Muscle layer of colon (tissue), 2 donors: ENCODE results near the gene JAKMIP1.

Experiments
- H3K27ac ChIP-seq: one replicate; pipeline ENCODE4 v1.7.0; 2013; ENCODE audit warnings: low read depth, mild to moderate bottlenecking, low read length, moderate library complexity
- H3K27me3 ChIP-seq, 2 donors: one replicate each; pipeline ENCODE4 v1.7.0; 2013; ENCODE audit warnings: low read length in 2 of 2, mild to moderate bottlenecking in 2 of 2; ENCODE audit not compliant: insufficient read depth in 2 of 2, control insufficient read depth in 1 of 2
- H3K36me3 ChIP-seq: one replicate; pipeline ENCODE4 v1.7.0; 2013; ENCODE audit warnings: mild to moderate bottlenecking, low read length; ENCODE audit not compliant: insufficient read depth
- H3K4me1 ChIP-seq: one replicate; pipeline ENCODE4 v1.7.0; 2013; ENCODE audit warnings: mild to moderate bottlenecking, low read length; ENCODE audit not compliant: insufficient read depth
- H3K4me3 ChIP-seq, 2 donors: one replicate each; pipeline ENCODE4 v1.7.0; 2013; ENCODE audit warnings: low read length in 2 of 2, low read depth in 1 of 2, mild to moderate bottlenecking in 1 of 2, moderate library complexity in 1 of 2
- H3K9ac ChIP-seq: one replicate; pipeline ENCODE4 v1.7.0; 2013; ENCODE audit warnings: low read length
- H3K9me3 ChIP-seq: one replicate; pipeline ENCODE4 v1.7.0; 2013; ENCODE audit warnings: mild to moderate bottlenecking, low read length
- donor health status: abdominal sarcoma.
- donor health status: Adenocarcinoma of cecum.

The JAKMIP1 gene

GRCh38 chr4:6200011-6200921 is at the start of gene JAKMIP1:
JAKMIP1 (minus strand) TSS chr4:6200549; CDS start chr4:6112850, 87,699 bp downstream.
- Histone ChIP-seq H3K27me3 (peaks cover 26 to 46% of the 10 kb centered on the region in 2 donors), H3K36me3 (no peaks in the 10 kb centered on the region), H3K27ac (no peak within 1 kb of the TSS), H3K9me3 (no peaks in the 10 kb centered on the region), H3K9ac (no peak within 1 kb of the TSS), H3K4me1 (no peaks in the 10 kb centered on the region), H3K4me3 (peak within 1 kb of the TSS in 1 of 2 donors; percentile 42)

GRCh38 chr4:6248394-6248793 is 48.0 kb upstream of the JAKMIP1 start:
- H3K4me3 ChIP-seq = no peak overlapping the region
- no peaks in the 10 kb centered on the region for H3K36me3 ChIP-seq
- H3K9ac ChIP-seq = no peak overlapping the region
- H3K27me3 ChIP-seq = peaks cover 15 to 34% of the 10 kb centered on the region in 2 donors
- H3K9me3 ChIP-seq = peaks cover 12% of the 10 kb centered on the region
- H3K27ac ChIP-seq = no peak overlapping the region
- no peaks in the 10 kb centered on the region for H3K4me1 ChIP-seq

GRCh38 chr4:6246170-6246634 is 45.9 kb upstream of the JAKMIP1 start:
- Histone ChIP-seq H3K9me3 (peaks cover 12% of the 10 kb centered on the region), H3K36me3 (no peaks in the 10 kb centered on the region), H3K9ac (no peak overlapping the region), H3K27ac (no peak overlapping the region), H3K4me1 (no peaks in the 10 kb centered on the region), H3K4me3 (no peak overlapping the region), H3K27me3 (peaks cover 17 to 34% of the 10 kb centered on the region in 2 donors)

GRCh38 chr4:6245246-6246169 is 45.2 kb upstream of the JAKMIP1 start:
- Histone ChIP-seq H3K36me3 (no peaks in the 10 kb centered on the region), H3K9me3 (peaks cover 12% of the 10 kb centered on the region), H3K4me3 (peak overlapping the region in 1 of 2 donors; percentile 38), H3K9ac (no peak overlapping the region), H3K27me3 (peaks cover 17 to 33% of the 10 kb centered on the region in 2 donors), H3K4me1 (no peaks in the 10 kb centered on the region), H3K27ac (no peak overlapping the region)

- Histone ChIP-seq H3K4me3 (no peak overlapping the region), H3K9ac (no peak overlapping the region), H3K27me3 (peaks cover 17 to 26% of the 10 kb centered on the region in 2 donors), H3K4me1 (no peaks in the 10 kb centered on the region), H3K27ac (no peak overlapping the region), H3K36me3 (no peaks in the 10 kb centered on the region), H3K9me3 (peaks cover 12% of the 10 kb centered on the region)
Measured at GRCh38 chr4:6242271-6243029, 42.1 kb upstream of the JAKMIP1 start.

- Histone ChIP-seq H3K9ac (no peak overlapping the region), H3K36me3 (no peaks in the 10 kb centered on the region), H3K9me3 (peaks cover 12% of the 10 kb centered on the region), H3K27ac (no peak overlapping the region), H3K27me3 (peaks cover 10 to 20% of the 10 kb centered on the region in 2 donors), H3K4me3 (no peak overlapping the region), H3K4me1 (no peaks in the 10 kb centered on the region)
Measured at GRCh38 chr4:6241062-6241845, 40.9 kb upstream of the JAKMIP1 start.

GRCh38 chr4:6239968-6240367 is 39.6 kb upstream of the JAKMIP1 start:
- Histone ChIP-seq H3K36me3 (no peaks in the 10 kb centered on the region), H3K4me3 (no peak overlapping the region), H3K27me3 (peaks cover 6 to 7% of the 10 kb centered on the region in 2 donors), H3K9ac (no peak overlapping the region), H3K4me1 (no peaks in the 10 kb centered on the region), H3K27ac (no peak overlapping the region), H3K9me3 (peaks cover 12% of the 10 kb centered on the region)

- Histone ChIP-seq H3K27ac (no peak overlapping the region), H3K36me3 (no peaks in the 10 kb centered on the region), H3K27me3 (peaks cover 4 to 6% of the 10 kb centered on the region in 2 donors), H3K4me1 (no peaks in the 10 kb centered on the region), H3K4me3 (no peak overlapping the region), H3K9ac (no peak overlapping the region), H3K9me3 (peaks cover 8% of the 10 kb centered on the region)
Measured at GRCh38 chr4:6239486-6239885, 39.1 kb upstream of the JAKMIP1 start.

- Histone ChIP-seq H3K27me3 (peaks cover 0 to 4% of the 10 kb centered on the region in 2 donors), H3K4me1 (no peaks in the 10 kb centered on the region), H3K9ac (no peak overlapping the region), H3K27ac (no peak overlapping the region), H3K9me3 (no peaks in the 10 kb centered on the region), H3K4me3 (no peak overlapping the region), H3K36me3 (no peaks in the 10 kb centered on the region)
Measured at GRCh38 chr4:6236816-6237390, 36.6 kb upstream of the JAKMIP1 start.
